Caco-2 (cell line): ENCODE results near the gene SQSTM1. TPM values are rescaled to one million over a fixed set of nuclear protein-coding genes. Genes with fewer than 3 reads are reported as not detected.

Source experiments
- BruUV-seq: library from RNA; stranded (reverse); fragments of 400-500 nt; replicated peaks from 2 replicates; lab custom pipeline; 2021; lab: Mats Ljungman, UMichigan
- CTCF ChIA-PET: fragments of 300-600 bp; sonication (Branson Sonifier 250); formaldehyde crosslinking; loops from one replicate; lab custom pipeline; 2022; ENCODE audit warnings: antibody characterized with exemption; lab: Charles Lee
- POLR2A ChIA-PET: fragments of 300-600 bp; sonication (Branson Sonifier 250); formaldehyde crosslinking; loops from one replicate; lab custom pipeline; 2022; ENCODE audit warnings: antibody characterized with exemption; lab: Charles Lee
- DNase-seq, 2 experiments: peaks; one replicate each; pipeline versions ENCODE4 v3.0.0 to v3.0.0-alpha.2; 2020 to 2022
- H3K27me3 ChIP-seq: replicated peaks from 2 replicates; pipeline ENCODE4 v1.6.0; 2011; ENCODE audit warnings: low read length; ENCODE audit not compliant: control insufficient read depth, insufficient read depth
- H3K36me3 ChIP-seq: 2 replicates; pipeline ENCODE4 v1.5.1; 2011; ENCODE audit warnings: low read length; ENCODE audit not compliant: control insufficient read depth, insufficient read depth
- H3K4me1 ChIP-seq: fragments of 250-450 bp; sonication (Bioruptor Pico); 2 replicates; pipeline ENCODE4 v1.5.1; 2020; ENCODE audit warnings: mild to moderate bottlenecking
- H3K4me3 ChIP-seq: 2 replicates; pipeline ENCODE4 v1.5.1; 2011; ENCODE audit warnings: low read depth, mild to moderate bottlenecking, control low read depth, low read length
- H3K9me3 ChIP-seq: fragments of 250-450 bp; sonication (Bioruptor Pico); 2 replicates; pipeline ENCODE4 v1.5.1; 2020; ENCODE audit warnings: mild to moderate bottlenecking, moderate library complexity
- H3K27ac Mint-ChIP-seq: one replicate; pipeline ENCODE4 v1.8.0; 2022; ENCODE audit warnings: mixed read lengths; ENCODE audit not compliant: unreplicated experiment
- H3K27me3 Mint-ChIP-seq: one replicate; pipeline ENCODE4 v1.8.0; 2022; ENCODE audit warnings: mixed read lengths; ENCODE audit not compliant: insufficient read depth, unreplicated experiment
- H3K36me3 Mint-ChIP-seq: one replicate; pipeline ENCODE4 v1.8.0; 2022; ENCODE audit warnings: mild to moderate bottlenecking, mixed read lengths; ENCODE audit not compliant: insufficient read depth, unreplicated experiment
- H3K4me1 Mint-ChIP-seq: one replicate; pipeline ENCODE4 v1.8.0; 2022; ENCODE audit warnings: low read depth, mixed read lengths; ENCODE audit not compliant: unreplicated experiment
- H3K4me3 Mint-ChIP-seq: one replicate; pipeline ENCODE4 v1.8.0; 2022; ENCODE audit warnings: mild to moderate bottlenecking, moderate library complexity, mixed read lengths; ENCODE audit not compliant: unreplicated experiment
- H3K9me3 Mint-ChIP-seq: one replicate; pipeline ENCODE4 v1.8.0; 2022; ENCODE audit warnings: mixed read lengths; ENCODE audit not compliant: unreplicated experiment
- intact Hi-C: fragments of 100-400 bp; cut with micrococcal nuclease; formaldehyde crosslinking; loops from one replicate; pipeline ENCODE4 v1.10.0; 2022; ENCODE audit not compliant: unreplicated experiment
- total RNA-seq: library from RNA; stranded (reverse); gene quantifications from 2 replicates; pipeline ENCODE4 v1.2.3, GENCODE V29; 2022
- TF ChIP-seq, protein P1 (sequence below), 2 experiments: fragments of 200-600 bp in 1 of 2; IDR thresholded peaks; 1 replicate in 1 of 2; 2 replicates in 1 of 2; pipeline versions ENCODE4 v1.5.1 to v1.8.0; 2011 to 2022; ENCODE audit warnings: antibody characterized with exemption in 1 of 2, control low read depth in 1 of 2, inconsistent platforms in 1 of 2, low read depth in 1 of 2, low read length in 1 of 2, mild to moderate bottlenecking in 1 of 2, moderate library complexity in 1 of 2; ENCODE audit not compliant: insufficient read depth in 1 of 2, severe bottlenecking in 1 of 2, unreplicated experiment in 1 of 2

The SQSTM1 gene
- total RNA-seq, 1 experiment from 2014 or later: 259 TPM

DNA sequence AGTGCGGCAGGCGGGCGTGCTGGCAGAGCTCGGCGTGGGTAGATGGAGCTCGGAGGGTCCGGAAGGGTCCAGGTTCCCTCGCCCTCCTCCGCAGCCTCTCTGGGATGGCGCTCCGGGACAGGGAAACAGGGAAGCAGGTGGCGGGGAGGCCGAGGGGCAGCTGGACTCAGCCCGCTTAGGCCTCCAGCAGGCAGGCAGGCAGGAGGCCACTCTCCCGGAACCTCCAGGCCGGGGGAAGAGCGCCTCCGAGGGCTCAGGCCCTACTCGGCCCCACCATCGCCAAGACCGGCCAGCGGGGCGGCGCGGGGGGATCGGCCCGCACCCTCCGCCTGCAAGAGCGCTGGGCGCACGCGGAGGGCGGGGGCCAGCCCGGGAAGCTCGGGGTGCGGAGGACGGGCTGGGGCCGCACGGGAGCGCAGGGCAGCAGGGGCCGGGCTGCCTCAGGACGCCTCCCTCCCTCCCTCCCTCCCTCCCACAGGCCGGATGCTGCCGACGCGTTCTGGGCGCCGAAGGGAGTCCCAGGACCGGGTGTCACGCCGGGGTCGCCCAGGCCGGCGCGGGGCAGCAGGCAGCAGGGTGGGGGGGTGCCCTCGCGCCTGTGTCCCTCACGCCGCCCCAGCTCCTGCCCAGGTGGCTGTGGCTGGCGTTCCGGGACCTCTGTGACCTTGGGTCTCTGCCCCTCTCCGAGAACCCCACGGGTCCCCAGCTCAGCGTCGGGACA, 15.0 kb upstream of the SQSTM1 start:
- no TSS peak for BruUV-seq
- H3K27me3 Mint-ChIP-seq: no peaks in the 10 kb centered on the region
- CTCF ChIA-PET: interaction anchor here (0.8 to 1.1 kb wide), 3 partner anchors 13 to 50 kb away, joined by 3 read pairs; no protein-coding TSS in a partner anchor

GRCh38 chr5:179806250-179807048, 14.3 kb upstream of the SQSTM1 start, which contains the start of gene MGAT4B:
Gene MGAT4B, minus strand, starts transcription at chr5:179806866. Its CDS starts 283 bp downstream, at chr5:179806583.
- peaks cover 61% of the 10 kb centered on the region for H3K36me3 Mint-ChIP-seq

More for the DNA sequence above, 15.0 kb upstream of the SQSTM1 start:
- H3K4me3 ChIP-seq: peak overlapping the region; percentile 97
- H3K36me3 Mint-ChIP-seq: peaks cover 61% of the 10 kb centered on the region
- peak in 1 of 2 experiments; percentile 41 for DNase-seq
- TF ChIP-seq, protein P1, sequence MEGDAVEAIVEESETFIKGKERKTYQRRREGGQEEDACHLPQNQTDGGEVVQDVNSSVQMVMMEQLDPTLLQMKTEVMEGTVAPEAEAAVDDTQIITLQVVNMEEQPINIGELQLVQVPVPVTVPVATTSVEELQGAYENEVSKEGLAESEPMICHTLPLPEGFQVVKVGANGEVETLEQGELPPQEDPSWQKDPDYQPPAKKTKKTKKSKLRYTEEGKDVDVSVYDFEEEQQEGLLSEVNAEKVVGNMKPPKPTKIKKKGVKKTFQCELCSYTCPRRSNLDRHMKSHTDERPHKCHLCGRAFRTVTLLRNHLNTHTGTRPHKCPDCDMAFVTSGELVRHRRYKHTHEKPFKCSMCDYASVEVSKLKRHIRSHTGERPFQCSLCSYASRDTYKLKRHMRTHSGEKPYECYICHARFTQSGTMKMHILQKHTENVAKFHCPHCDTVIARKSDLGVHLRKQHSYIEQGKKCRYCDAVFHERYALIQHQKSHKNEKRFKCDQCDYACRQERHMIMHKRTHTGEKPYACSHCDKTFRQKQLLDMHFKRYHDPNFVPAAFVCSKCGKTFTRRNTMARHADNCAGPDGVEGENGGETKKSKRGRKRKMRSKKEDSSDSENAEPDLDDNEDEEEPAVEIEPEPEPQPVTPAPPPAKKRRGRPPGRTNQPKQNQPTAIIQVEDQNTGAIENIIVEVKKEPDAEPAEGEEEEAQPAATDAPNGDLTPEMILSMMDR (IDR thresholded peaks at IDR 0.05; ENCODE audit: insufficient read depth in 1 of 2, low read depth in 1 of 2, low read length in 1 of 2, severe bottlenecking in 1 of 2, unreplicated experiment in 1 of 2): no peak
- no peaks in the 10 kb centered on the region for H3K9me3 Mint-ChIP-seq
- H3K9me3 ChIP-seq: no peaks in the 10 kb centered on the region
- H3K4me1 Mint-ChIP-seq: peaks cover 13% of the 10 kb centered on the region
- H3K27me3 ChIP-seq: no peaks in the 10 kb centered on the region
- peak overlapping the region; percentile 72 for H3K4me3 Mint-ChIP-seq
- intact Hi-C loops: loop anchor here (2.0 kb wide), 1 partner anchor 43 kb away; no protein-coding TSS in a partner anchor
- POLR2A ChIA-PET: interaction anchor here (0.6 kb wide), 1 partner anchor 264 kb away, joined by 19 read pairs; no protein-coding TSS in a partner anchor
- H3K36me3 ChIP-seq: peaks cover 3% of the 10 kb centered on the region
- H3K4me1 ChIP-seq: peaks cover 18% of the 10 kb centered on the region
- H3K27ac Mint-ChIP-seq: peak overlapping the region; percentile 81

More at GRCh38 chr5:179806250-179807048, 14.3 kb upstream of the SQSTM1 start, which contains the start of gene MGAT4B:
- ChIA-PET CTCF (interaction anchor here (1.1 kb wide), 1 partner anchor 51 kb away, joined by 3 read pairs; no protein-coding TSS in a partner anchor), POLR2A (interaction anchor here (0.5 to 1.0 kb wide), 3 partner anchors 13 to 265 kb away, joined by 4 to 19 read pairs (median 4); partner anchors contain the start of gene HNRNPH1)
- H3K9me3 ChIP-seq: no peaks in the 10 kb centered on the region
- peak; percentile 71 to 86 for DNase-seq
- TF ChIP-seq, protein P1 (IDR thresholded peaks at IDR 0.05; ENCODE audit: insufficient read depth in 1 of 2, low read depth in 1 of 2, low read length in 1 of 2, severe bottlenecking in 1 of 2, unreplicated experiment in 1 of 2): no peak
- no TSS peak for BruUV-seq
- H3K9me3 Mint-ChIP-seq: no peaks in the 10 kb centered on the region
- H3K4me1 ChIP-seq: peaks cover 18% of the 10 kb centered on the region
- H3K27me3 ChIP-seq: no peaks in the 10 kb centered on the region
- H3K27me3 Mint-ChIP-seq: no peaks in the 10 kb centered on the region
- peaks cover 13% of the 10 kb centered on the region for H3K4me1 Mint-ChIP-seq
- peaks cover 3% of the 10 kb centered on the region for H3K36me3 ChIP-seq
- peak within 1 kb of the TSS; percentile 72 for H3K4me3 Mint-ChIP-seq
- H3K27ac Mint-ChIP-seq: peak within 1 kb of the TSS; percentile 84
- H3K4me3 ChIP-seq: peak within 1 kb of the TSS; percentile 97
- intact Hi-C loops: loop anchor here (2.0 kb wide), 1 partner anchor 44 kb away; no protein-coding TSS in a partner anchor
